GM12872 (cell line): ENCODE results near the gene KPNA4.

Experiments used
- TF ChIP-seq, protein P1 (sequence below): IDR thresholded peaks from 3 replicates; pipeline ENCODE4 v1.5.1; 2011; ENCODE audit warnings: low read depth, mild to moderate bottlenecking, low read length, moderate library complexity; ENCODE audit not compliant: insufficient read depth

KPNA4 gene

DNA sequence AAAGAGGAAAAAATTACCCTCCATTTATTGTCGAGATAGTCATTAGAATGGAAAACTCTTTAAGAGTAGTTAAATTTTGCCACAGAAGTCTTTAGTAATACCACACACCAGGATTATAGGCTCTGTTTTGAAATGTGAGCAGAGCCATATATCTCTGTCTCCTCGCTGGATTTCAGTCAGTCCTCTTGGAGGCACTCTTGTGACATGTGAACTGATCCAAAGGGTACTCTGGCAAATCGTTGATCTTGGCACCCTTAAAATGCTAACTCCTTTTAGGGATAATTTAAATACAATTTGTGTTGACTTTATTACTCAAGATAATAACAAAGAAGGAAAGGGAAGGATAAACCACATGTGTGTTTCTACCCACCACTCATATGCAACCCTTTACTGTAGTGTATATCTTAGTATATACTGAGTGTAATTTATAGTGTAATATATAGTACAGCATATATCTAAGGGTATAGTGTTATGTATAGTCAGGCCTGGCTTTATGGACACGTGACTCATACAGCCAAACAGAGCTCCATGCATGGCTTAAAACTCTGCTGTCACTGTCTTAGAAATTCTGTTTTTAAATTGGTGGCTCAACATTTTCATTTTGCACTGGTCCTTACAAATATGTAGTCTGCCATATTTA lies 12.3 kb upstream of the KPNA4 start:
- TF ChIP-seq, protein P1, sequence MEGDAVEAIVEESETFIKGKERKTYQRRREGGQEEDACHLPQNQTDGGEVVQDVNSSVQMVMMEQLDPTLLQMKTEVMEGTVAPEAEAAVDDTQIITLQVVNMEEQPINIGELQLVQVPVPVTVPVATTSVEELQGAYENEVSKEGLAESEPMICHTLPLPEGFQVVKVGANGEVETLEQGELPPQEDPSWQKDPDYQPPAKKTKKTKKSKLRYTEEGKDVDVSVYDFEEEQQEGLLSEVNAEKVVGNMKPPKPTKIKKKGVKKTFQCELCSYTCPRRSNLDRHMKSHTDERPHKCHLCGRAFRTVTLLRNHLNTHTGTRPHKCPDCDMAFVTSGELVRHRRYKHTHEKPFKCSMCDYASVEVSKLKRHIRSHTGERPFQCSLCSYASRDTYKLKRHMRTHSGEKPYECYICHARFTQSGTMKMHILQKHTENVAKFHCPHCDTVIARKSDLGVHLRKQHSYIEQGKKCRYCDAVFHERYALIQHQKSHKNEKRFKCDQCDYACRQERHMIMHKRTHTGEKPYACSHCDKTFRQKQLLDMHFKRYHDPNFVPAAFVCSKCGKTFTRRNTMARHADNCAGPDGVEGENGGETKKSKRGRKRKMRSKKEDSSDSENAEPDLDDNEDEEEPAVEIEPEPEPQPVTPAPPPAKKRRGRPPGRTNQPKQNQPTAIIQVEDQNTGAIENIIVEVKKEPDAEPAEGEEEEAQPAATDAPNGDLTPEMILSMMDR = 0 out of 3 replicates have a peak, but pooled peaks have one; percentile 19

DNA sequence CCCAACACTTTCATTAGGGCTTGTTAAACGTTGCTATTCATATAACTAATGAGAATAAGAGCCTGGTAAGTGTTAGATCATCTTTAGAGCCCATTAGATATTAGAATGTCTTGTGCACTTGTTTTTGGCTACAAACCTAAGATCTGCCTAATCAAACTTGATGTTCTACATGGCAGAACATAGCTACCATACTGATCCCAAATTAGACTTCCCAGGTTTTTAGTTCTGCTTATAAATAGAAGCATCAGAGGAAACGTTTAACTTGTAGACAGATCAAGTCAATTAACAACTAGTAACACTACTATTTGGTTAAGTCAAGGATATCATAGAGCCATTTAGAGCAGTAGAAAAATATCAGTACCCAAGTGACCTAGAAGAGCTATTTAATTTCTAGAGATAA lies 11.7 kb upstream of the KPNA4 start:
- TF ChIP-seq, protein P1 = no peak

DNA sequence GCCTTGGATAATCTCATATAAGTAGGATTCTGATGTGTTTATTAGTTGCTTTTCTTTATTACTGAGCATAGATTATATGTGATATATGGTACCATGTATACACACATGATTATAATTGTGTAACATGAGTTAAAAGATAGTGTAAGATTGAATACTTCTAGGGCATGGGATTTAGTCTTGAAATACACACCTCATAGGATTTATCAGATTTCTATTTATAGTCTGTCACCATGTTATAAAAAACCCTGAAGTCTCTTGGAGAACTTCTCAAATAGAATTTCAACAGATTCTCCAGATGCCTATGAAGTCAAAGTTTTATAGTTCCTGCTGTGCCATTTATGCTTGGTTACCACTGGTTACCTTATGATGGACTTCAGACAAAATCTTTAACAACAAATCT lies 11.2 kb upstream of the KPNA4 start:
- TF ChIP-seq, protein P1 = no peak

- TF ChIP-seq, protein P1 = no peak
Measured at GRCh38 chr3:160575589-160575988, 10.2 kb upstream of the KPNA4 start.

DNA sequence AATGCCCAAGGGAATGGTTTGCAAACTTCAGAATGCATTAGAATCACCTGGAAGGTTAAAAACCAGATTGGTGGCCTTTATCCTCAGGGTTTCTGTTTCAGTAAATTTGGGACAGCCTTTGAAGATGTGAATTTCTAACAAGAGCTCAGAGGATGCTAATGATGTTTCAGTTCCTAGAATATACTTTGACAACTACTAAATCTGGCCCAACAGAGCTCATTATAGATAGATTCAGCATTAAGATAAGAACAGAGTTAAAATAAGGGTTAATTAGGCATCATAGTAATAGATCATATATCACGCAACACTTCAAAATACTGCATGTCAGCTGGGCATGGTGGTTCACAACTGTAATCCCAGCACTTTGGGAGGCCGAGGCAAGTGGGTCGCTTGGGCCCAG lies 9.3 kb upstream of the KPNA4 start:
- TF ChIP-seq, protein P1 = no peak

- TF ChIP-seq, protein P1 = no peak
Measured at GRCh38 chr3:160569894-160570652, 4.7 kb upstream of the KPNA4 start.

- TF ChIP-seq, protein P1 = no peak
Measured at GRCh38 chr3:160568989-160569388, 3.6 kb upstream of the KPNA4 start.
